Measurements from ENCODE around the gene DCTD.
"Not testable (repeated sequence)": the region's sequence is repeated elsewhere in the genome, so short reads cannot be mapped to it uniquely, and the experiment has no call there.

Gene DCTD

DNA sequence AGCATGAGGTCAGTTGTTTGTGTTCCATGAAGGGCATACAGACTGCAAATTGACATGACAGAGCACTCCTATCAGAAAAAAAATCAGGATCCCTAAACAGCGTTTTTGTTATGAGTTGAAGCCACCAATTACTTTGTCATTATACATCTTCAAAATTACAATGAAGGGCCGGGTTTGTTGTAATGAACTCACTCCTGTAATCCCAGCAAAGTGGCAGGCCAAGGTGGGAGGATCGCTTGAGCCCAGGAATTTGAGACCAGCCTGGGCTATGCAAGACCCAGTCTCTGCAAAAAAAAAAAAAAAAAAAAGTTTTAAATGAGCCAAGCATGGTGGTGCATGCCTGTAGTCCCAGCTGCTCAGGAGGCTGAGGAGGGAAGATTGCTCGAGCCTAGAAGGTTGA lies 3.5 kb upstream of the DCTD start:
- no peak for DNase-seq (ENCODE audit: low spot score)

DNA sequence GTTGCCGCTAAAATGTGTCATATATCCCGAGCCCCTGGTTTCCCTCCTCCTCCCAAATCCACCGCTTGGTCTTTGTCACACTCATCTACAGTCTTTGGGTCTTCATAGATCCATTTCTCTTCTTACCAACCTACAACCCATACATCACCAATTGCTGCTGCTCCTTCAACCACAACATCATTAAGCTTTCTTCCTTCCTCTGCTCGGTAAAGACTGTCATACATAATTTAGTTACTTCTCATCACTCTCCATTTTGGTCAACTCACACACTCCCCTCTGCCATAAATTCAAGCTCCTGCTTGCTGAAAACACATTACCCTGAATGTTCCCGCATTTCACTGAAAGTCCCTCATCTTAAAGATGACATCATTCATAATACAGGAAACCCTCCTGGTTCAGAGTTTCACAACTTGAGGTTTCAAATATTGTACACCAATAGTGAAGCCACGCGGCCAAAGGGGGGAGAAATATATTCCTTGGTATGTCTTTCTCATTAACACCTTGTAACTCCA lies 1.7 kb upstream of the DCTD start:
- no peak for DNase-seq (ENCODE audit: low spot score)

DNA sequence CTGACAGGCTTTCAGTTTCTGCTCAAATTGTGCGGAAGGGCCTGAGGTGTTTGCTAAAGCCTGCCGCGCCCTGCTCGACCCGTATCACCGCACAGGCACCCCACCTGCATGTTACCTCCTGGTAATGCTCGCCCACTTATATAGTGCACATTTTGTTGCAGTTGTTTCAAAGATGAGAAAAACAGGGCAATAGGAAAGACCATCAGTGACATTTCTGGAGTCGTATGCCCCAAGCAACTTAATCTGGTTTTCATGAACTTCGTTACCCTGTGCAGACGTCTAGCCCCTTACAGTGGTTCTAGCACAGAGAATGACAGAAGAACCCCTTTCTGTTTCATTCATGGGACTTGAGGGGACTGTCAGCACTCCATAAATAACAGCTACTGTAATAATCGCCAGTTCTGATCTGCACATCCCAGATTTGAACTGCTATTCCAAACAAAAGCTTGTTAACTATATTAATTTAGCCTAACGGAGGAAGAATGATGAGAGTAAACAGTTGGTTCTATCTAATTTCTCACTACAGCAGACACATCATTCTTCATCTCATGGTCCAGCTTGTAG lies 940 bp upstream of the DCTD start:
- DNase-seq (ENCODE audit: low spot score), result no peak

DNA sequence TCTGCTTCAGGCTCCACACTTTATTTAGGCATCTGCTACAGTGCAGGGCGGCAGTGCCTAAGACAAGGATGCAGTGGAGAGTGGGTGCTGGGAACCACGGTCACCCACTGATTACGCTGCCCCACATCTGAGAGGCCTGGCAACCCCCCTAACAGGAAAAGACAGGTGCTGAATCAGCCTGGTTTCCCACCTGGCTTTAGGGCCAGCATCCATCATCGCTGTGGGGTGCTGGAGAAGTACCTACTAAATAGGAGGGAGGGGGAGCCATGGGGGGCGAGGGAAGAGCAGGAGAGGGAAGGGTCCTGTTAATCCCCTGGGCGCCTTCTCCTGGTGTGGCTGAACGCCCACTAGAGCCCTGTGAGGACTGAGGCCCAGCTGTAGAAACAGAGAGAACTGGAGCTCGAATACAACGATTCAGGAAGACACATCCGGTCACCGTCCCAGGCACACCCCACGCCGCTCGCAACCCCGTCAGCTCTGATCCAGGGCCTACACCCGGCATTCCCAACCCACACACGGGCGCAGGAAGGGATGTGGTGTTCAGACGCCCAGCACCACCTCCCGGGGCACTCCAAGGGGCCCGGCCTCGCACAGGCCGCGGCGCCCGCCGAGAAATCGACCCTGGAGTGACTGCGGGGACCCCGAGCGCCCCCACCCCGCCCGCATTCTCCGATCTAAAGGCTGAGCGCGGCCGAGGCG lies 554 bp downstream of the DCTD start:
- DNase-seq (ENCODE audit: low spot score), result peak; percentile 47

DNA sequence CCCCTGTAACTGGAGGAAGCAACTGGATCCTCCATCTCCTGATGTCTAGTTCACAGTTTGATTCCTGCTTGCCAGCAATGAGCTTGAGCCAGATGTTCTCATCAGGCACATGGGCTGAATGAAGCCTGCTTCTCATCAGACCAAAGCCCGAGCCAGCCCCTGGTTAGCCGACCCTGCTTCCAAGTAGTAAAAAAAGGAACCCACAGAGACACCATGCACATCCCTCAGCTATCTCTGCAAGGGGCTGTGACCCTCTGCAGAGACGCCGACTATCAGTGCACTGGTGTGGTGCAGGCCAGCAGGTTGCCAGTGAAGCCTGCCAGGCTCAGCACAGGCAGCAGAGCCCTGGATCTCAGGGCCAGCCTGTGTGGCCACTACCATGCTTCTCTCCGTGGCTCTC lies 2.8 kb downstream of the DCTD start:
- DNase-seq (ENCODE audit: low spot score), result no peak

DNA sequence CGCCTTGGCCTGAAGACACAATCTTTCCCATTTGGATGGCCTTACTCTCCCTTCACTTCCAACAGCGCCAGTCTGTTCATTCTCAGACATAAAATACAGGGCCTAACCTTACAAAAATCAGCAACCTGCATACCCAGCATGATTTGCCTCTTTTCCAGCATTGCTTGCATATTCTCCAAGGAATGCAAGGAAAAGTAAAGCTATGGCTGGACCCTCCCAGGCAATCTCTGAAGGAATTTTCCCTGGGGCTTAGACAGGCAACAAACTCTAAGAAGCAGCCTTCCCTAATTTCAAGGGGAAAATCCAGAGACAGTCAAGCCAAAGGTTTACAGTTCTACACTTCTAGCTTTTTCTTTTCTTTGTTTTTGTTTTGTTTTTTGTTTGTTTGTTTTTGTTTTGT lies 3.6 kb downstream of the DCTD start:
- no peak for DNase-seq (ENCODE audit: low spot score)

DNA sequence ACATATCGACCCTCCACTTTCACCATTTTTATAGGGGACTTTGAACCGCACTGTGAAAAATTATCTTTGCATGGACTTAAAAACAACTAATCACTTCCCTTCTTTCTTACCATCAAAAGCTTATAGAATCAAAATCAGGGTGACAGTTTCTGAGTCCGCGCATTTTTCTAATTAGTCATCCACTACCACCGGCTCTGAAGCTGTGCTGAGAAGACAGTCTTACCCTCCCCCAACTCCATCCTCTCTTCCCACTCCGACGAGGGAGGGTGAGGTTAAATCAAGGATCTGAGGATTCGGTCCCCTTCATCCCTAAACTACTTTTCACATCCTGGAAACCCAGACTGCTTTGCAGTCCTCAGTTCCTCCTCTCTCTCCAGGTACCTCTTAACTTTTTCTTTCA lies 4.2 kb downstream of the DCTD start:
- no peak for DNase-seq (ENCODE audit: low spot score)

DNA sequence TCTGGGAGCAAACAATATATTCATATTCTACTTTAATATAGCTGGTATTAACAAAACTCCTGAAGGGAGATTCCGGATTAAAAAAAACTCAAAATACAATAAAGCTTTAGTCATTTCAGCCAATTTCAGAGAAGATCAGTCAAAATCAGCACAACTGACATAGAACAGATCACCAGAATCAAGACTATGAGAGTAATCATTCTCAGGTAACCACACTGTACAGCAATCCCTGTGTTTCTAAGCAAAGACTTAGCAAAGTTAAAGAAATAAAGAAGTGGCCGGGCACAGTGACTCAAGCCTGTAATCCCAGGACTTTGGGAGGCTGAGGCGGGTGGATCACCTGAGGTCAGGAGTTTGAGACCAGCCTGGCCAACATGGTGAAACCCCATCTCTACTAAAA lies 9.1 kb downstream of the DCTD start:
- DNase-seq (ENCODE audit: low spot score), result no peak

DNA sequence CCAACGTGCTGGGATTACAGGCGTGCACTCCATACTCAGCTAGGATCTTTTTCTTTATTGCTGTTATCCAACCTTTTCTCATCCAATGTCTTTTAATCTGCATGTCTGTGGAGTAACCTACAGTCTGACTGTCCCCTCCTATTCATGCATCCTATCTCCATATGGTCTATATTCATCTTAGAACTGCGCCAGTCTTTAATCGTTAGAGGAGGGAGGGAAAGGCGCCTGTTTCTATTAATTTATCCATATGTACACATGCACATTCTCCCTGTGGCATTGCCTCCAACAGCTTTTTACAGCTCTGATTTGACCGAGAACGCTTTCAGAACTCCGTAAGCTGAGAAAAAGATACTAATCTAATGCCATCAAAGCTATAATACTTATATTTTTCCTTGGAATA lies 9.8 kb downstream of the DCTD start:
- DNase-seq (ENCODE audit: low spot score), result no peak

DNA sequence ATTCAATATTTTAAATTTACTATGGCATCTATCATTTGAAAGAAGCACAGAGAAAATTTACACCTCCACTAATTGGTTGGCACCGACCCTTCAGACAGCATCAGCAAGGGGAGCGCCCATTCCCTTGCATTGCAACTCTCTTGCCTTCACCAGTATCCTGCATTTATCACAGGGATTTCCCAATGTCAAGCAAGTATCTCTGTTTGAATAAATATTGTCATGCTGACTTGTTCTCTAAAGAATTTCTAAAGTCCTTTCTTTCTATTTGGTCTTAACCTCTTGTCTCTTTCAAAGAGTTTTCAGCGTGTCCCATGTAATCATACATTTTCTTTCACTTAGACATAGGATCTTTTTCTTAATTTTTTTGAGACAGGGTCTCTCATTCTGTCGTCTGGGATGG lies 10.4 kb downstream of the DCTD start:
- DNase-seq (ENCODE audit: low spot score), result no peak

DNA sequence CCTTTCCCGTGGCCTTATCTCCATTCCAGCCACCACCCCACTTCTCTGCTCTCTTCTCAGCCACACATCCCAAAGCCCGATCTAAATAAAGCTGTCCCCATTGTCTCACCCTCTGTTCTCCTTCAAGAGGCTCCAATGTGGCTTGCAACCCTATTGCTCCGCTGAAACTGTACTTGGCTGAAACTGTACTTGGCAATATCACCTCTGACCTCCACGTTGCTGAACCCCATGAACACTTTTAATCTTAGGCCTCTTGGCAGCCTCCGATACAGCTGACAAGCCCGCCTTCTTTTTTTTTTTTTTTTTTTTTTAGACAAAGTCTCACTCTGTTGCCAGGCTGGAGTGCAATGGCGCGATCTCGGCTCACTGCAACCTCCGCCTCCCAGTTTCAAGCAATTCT lies 12.1 kb downstream of the DCTD start:
- no peak for DNase-seq (ENCODE audit: low spot score)

DNA sequence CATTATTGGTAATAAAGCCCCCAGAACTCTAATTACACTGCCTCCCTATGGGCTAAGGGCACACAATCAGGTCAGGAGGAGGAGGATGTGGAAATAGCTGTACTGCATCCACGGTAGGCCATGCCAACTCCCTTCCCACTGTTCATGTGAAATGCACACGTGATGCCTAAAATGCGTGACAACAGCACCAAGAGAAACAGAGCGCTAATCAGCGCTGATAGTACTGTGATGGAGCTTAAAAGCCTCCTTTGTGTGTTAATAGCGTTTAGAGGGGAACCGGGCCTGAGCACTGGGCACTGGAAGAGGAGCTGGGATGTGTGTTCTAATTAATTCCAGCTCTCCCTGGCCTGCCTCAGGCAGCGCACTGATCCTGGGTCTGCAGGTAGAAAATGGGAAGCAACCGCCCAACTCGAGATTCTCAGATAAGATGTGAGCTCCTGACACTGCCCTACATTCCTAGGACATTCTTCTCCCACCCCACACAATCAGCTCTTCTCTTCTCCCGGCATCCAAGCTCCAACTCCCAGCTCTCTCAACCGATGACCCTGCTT lies 12.9 kb downstream of the DCTD start:
- no peak for DNase-seq (ENCODE audit: low spot score)

DNA sequence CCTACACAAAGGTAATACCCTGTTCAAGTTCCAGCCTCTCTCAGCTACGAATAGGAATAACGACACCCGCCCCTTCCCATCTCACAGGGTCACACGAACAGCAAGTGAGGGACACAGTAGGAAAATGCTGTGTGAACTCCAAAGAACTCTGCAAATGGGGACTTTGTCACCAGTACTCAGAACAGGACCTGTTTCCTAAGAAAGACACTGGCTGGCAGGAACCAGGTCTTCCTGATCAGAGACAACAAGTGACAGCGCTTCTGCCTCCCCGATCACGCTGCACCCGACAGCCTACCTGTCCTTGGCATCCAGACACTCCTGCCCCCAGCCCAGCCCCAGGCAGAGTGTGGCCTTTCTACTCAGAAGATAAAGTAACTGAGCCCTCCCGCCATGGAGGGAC lies 14.2 kb downstream of the DCTD start:
- DNase-seq (ENCODE audit: low spot score), result no peak

DNA sequence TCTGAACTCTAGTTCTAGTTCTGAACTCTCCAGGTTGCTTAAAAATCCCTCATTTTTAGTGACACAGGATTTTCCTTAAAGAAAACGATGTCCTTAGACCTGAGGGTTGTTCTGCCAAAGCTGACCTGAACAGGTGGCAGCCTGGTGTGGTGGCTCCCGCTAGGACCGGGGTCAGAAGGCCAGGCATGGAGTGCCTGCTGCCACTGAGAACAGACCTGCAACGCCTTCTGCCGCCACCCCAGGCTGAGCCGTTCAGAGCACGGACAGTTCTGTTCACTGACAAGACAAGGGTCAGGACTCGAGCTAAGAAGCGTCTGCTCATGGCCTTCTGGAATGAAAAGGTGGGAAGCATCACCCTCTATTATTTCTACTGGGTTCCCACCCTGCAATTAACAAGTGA lies 15.8 kb downstream of the DCTD start:
- no peak for DNase-seq (ENCODE audit: low spot score)

DNA sequence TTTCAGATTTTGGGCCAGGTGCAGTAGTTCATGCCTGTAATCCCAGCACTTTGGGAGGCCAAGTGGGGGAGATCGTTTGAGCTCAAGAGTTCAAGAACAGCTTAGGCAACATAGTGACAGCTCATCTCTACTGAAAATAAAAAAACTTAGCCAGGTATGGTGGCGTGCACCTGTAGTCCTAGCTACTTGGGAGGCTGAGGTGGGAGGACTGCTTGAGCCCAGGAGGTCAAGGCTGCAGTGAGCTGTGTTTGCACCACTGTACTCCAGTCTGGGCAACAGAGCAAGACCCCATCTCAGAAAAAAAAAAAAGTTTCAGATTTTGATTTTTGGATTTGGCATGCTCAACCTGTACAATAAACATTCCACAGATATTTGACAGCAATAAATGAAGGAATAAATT lies 17.2 kb downstream of the DCTD start:
- not testable (repeated sequence) for DNase-seq (ENCODE audit: low spot score)

DNA sequence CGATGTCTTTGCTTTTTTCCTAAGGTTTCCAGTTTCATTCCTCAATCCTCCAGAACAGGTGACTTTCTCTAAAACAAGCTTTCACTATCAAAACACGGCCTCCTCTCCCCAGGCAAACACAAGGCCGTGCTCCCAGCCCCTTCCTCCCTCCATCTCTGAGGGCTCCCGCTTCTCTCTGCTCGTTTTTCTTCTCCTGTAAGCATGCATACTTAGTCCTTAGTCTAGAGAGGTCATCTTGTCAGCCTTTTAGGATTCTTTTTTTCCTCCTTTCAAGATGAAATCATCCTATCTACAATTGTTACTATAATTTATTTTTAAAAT lies 18.7 kb downstream of the DCTD start:
- DNase-seq (ENCODE audit: low spot score), result no peak

DNA sequence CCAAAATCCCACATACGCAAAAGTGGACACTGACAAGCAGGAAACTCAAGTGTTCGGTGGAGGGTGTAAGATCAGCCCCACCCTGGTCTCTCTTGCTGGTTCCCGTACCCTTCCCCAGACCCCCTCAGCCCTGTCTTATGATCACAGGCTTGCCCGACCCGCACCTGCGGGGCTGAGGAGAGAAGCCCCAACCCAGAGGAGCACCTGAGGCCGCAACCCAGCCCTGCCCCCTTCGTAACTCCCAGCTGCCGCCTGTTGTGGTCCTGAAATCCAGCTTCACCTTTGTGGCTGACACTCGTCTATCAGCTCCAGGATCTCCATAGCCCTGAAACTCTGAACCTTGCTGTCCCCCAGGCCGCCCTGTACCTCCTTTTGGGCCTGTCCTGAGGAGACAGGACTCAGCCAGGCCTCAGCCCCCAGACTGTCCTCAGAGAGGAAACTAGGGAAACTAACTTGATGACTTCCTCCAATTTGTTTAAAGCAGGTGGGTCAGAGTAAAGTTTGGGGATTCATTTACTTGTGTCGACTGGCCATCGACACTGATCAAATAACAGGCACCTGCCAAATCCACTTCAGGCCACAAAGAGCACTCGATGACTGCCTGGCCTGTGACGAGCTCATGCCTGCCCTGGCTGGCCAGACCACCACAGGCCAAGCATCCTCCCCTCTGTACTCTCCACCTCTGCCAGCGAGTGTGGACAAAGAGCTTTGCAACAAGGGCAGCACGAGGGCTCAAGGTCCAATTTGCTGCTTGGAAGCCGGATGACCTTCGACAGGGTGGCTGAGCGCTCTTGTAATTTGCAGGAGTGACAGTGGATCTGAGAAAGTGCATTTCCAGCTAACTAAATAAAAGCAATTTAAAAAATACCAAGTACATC lies 19.3 kb downstream of the DCTD start:
- no peak for DNase-seq (ENCODE audit: low spot score)

DNA sequence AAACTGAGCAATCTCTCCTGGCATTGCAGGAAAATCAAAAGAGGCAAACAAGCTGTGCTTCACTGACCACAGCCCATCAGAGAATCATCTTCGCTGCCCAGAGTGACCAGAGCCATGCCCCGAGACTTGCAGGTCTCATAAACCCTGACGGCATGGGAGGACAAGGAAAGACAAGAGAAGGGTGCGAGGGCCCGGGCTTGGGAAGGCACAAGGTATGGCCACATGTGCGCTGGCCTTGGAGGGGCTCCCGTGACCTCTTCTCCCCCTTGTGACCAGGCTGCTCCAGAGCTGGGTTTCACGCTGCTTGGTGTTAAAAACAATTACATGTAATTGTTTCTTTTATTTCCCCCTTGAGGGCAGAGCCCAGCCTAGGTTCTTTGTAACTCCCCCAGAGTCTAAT lies 20.8 kb downstream of the DCTD start:
- DNase-seq (ENCODE audit: low spot score), result no peak

DNA sequence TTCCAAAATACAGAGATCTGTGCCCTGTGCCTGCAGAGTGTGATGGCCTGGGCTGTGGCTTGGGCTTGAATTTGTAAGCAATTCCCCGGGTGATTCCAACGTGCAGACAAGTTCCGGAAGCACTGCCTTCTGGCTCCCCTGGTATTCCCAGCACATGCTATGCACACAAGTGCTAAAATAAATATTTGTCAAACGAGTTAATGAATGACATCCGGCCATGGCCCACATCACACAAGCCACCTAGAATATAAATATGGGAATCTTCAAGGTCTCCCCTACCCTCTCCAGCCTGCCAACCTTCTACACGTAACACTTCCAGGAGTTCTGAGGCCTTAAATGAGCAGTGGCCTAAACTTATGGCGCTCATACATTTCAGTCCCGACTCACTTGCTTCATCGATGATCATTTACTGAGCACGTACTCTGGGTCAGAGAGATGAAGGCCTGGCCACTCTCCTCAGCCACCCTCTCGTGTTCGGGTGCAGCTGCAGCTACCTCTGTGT lies 21.3 kb downstream of the DCTD start:
- DNase-seq (ENCODE audit: low spot score), result no peak

DNA sequence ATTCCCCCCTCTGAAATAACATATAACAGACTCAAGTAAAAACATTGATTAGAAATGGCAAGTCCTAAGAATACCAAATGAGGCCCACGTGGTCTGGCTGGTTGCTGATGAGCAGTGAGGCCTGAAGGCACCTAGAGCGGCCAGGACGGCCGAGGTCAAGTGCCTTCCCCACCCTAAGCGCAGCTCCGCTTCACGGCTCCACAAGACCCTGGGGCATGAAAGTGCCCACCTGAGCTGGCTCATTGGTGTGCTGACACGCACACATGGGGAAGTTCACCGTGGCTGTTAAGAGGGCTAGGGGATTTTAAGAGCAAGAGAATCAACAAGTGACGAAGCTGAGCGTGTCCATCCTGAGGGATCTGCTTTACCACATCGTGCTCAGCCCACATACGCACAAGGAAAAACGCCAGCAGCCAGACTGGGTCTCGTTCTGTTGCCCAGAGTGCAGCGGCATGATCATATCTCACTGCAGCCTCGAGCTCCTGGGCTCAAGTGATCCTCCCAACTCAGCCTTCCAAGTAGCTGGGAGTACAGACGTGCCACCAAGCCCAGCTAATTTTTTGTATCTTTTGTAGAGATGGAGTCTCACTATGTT lies 22.4 kb downstream of the DCTD start:
- no peak for DNase-seq (ENCODE audit: low spot score)

DNA sequence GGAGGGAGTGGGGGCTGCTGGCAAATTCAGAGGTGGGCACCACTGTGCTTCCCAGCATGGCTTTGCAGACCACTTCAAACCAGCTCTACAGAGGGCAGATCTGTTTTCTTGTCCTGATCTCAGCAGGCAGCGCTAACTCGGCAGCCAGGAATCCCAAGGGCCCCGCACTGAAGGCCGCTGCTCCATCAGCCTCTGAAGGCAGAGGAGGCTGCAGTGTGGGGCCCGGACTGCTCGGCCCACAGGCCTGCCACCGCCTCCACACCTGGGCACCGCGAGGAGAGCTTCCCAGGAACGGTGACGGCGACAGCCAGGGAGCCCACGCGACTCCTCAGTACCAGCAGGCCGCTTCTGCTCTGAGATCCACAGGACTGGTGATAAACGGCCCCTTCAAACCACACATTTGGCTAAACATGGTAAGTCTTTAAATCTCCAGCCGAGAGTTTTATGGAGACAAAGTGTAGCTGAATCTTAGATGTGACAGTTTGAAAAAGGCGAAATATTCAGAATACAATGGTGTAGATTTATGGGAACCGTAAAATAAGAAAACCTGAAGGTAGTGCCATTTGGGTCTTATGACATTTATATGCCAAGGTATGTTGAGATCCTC lies 23.6 kb downstream of the DCTD start:
- no peak for DNase-seq (ENCODE audit: low spot score)

DNA sequence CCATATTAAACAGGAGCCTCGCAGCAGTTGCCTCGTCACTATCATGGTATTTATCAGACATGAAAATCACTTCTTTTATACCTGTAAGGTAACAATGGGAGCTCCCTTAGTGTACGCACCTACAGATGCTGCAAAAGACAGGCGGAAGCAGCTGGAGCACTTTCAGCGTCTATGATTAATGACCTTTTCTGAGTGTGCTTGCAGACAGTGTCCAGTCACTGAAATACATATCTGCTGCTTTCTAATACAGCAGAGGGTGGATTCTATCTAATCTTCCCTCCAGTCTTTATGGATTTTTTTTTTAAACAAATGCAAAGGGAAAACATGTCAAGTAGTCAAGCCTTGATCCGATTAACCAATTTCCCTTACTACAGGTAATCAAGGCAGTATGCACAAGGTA lies 24.1 kb downstream of the DCTD start:
- DNase-seq (ENCODE audit: low spot score), result no peak

Data from Ammon's horn (tissue), 1 donor.